Liver (tissue), 3 donors: Measurements from ENCODE around the gene TTC33.

ENCODE experiments used
- EGR1 ChIP-seq, 2 donors: IDR thresholded peaks; 2 replicates each; pipeline ENCODE4 v1.6.1; 2016 to 2018; ENCODE audit warnings: antibody characterized with exemption in 2 of 2, low read depth in 2 of 2
- FOXA1 ChIP-seq: IDR thresholded peaks from 2 replicates; pipeline ENCODE4 v1.6.1; 2016; ENCODE audit warnings: antibody characterized with exemption
- GABPA ChIP-seq, 2 donors: IDR thresholded peaks in 1 of 2; conservative IDR thresholded peaks in 1 of 2; 2 replicates each; pipeline ENCODE4 v1.6.1; 2016; ENCODE audit warnings: antibody characterized with exemption in 2 of 2, mild to moderate bottlenecking in 1 of 2, moderate library complexity in 1 of 2
- HNF4A ChIP-seq, 2 donors: conservative IDR thresholded peaks; 2 replicates each; pipeline ENCODE4 v1.6.1; 2016; ENCODE audit warnings: antibody characterized with exemption in 2 of 2, mild to moderate bottlenecking in 2 of 2
- JUND ChIP-seq, 2 donors: IDR thresholded peaks; 2 replicates each; pipeline ENCODE4 v1.6.1; 2016; ENCODE audit warnings: antibody characterized with exemption in 2 of 2
- RAD21 ChIP-seq, 2 donors: IDR thresholded peaks; 2 replicates each; pipeline ENCODE4 v1.6.1; 2016; ENCODE audit warnings: antibody characterized with exemption in 2 of 2, mild to moderate bottlenecking in 2 of 2
- REST ChIP-seq: IDR thresholded peaks from 2 replicates; pipeline ENCODE4 v1.6.1; 2016; ENCODE audit warnings: antibody characterized with exemption, mild to moderate bottlenecking
- SP1 ChIP-seq: IDR thresholded peaks from 2 replicates; pipeline ENCODE4 v1.6.1; 2018; ENCODE audit warnings: antibody characterized with exemption, mild to moderate bottlenecking
- TAF1 ChIP-seq: conservative IDR thresholded peaks from 2 replicates; pipeline ENCODE4 v1.6.1; 2016; ENCODE audit warnings: antibody characterized with exemption, mild to moderate bottlenecking
- ZBTB33 ChIP-seq: IDR thresholded peaks from 2 replicates; pipeline ENCODE4 v1.6.1; 2016; ENCODE audit warnings: antibody characterized with exemption
- TF ChIP-seq, protein P1 (sequence below): fragments of 150-350 bp; IDR thresholded peaks from 2 replicates; pipeline ENCODE4 v1.5.1; 2017; ENCODE audit warnings: improper control_type of control experiment, low read depth, low read length; ENCODE audit not compliant: missing input control
- TF ChIP-seq, protein P2 (sequence below): IDR thresholded peaks from 2 replicates; pipeline ENCODE4 v1.6.1; 2016; ENCODE audit warnings: antibody characterized with exemption
- TF ChIP-seq, protein P3 (sequence below): IDR thresholded peaks from 2 replicates; pipeline ENCODE4 v1.6.1; 2016; ENCODE audit warnings: antibody characterized with exemption
- donor health status: healthy.
- donor health status: healthy.

GRCh38 chr5:40555886-40556285 lies 199.9 kb downstream of the TTC33 start:
- TF ChIP-seq RAD21 (IDR thresholded peaks at IDR 0.05) (no peak), TAF1 (no peak), REST (no peak), JUND (IDR thresholded peaks at IDR 0.05) (no peak), HNF4A (conservative IDR thresholded peaks at IDR 0.05) (no peak), FOXA1 (no peak), EGR1 (IDR thresholded peaks at IDR 0.05; ENCODE audit: low read depth in 2 of 2) (no peak), ZBTB33 (no peak), SP1 (no peak), GABPA (IDR thresholded peaks at IDR 0.05 in 1 of 2, conservative IDR thresholded peaks at IDR 0.05 in 1 of 2) (no peak)
- TF ChIP-seq, protein P1, sequence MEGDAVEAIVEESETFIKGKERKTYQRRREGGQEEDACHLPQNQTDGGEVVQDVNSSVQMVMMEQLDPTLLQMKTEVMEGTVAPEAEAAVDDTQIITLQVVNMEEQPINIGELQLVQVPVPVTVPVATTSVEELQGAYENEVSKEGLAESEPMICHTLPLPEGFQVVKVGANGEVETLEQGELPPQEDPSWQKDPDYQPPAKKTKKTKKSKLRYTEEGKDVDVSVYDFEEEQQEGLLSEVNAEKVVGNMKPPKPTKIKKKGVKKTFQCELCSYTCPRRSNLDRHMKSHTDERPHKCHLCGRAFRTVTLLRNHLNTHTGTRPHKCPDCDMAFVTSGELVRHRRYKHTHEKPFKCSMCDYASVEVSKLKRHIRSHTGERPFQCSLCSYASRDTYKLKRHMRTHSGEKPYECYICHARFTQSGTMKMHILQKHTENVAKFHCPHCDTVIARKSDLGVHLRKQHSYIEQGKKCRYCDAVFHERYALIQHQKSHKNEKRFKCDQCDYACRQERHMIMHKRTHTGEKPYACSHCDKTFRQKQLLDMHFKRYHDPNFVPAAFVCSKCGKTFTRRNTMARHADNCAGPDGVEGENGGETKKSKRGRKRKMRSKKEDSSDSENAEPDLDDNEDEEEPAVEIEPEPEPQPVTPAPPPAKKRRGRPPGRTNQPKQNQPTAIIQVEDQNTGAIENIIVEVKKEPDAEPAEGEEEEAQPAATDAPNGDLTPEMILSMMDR = no peak
- TF ChIP-seq, protein P2, sequence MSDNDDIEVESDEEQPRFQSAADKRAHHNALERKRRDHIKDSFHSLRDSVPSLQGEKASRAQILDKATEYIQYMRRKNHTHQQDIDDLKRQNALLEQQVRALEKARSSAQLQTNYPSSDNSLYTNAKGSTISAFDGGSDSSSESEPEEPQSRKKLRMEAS = no peak
- TF ChIP-seq, protein P3, sequence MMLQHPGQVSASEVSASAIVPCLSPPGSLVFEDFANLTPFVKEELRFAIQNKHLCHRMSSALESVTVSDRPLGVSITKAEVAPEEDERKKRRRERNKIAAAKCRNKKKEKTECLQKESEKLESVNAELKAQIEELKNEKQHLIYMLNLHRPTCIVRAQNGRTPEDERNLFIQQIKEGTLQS = no peak
